IMR-90 (cell line): ENCODE data around the gene LCN2. TPM values are rescaled to one million over a fixed set of nuclear protein-coding genes. Genes with fewer than 3 reads are reported as not detected.

ENCODE experiments used
- ATAC-seq: fragments of 200-7000 bp; cut with Tn5 transposase; 2 replicates; pipeline ENCODE4 v1.9.1; 2020; ENCODE audit warnings: low read depth, mild to moderate bottlenecking, moderate library complexity
- BruUV-seq: library from RNA; stranded (reverse); fragments of 400-500 nt; replicated peaks from 2 replicates; lab custom pipeline; 2021; lab: Mats Ljungman, UMichigan
- CTCF ChIA-PET: fragments of 300-600 bp; formaldehyde crosslinking; extraction: SDS; loops from one replicate; lab custom pipeline; 2021; ENCODE audit warnings: antibody characterized with exemption; lab: Yijun Ruan, JAX
- POLR2A ChIA-PET: fragments of 300-600 bp; sonication (Branson Sonifier 250); formaldehyde crosslinking; loops from one replicate; lab custom pipeline; 2022; ENCODE audit warnings: antibody characterized with exemption; ENCODE audit not compliant: unreplicated experiment; lab: Charles Lee
- DNase-seq: peaks from one replicate; pipeline ENCODE4 v3.0.0; 2013
- H2AFZ ChIP-seq: replicated peaks from 2 replicates; pipeline ENCODE3; 2013; ENCODE audit warnings: low read length, mild to moderate bottlenecking; ENCODE audit not compliant: poor library complexity
- H2AK5ac ChIP-seq: 2 replicates; pipeline ENCODE4 v1.6.1; 2013; ENCODE audit warnings: low read depth, low read length, inconsistent platforms
- H2AK9ac ChIP-seq: replicated peaks from 2 replicates; pipeline ENCODE3; 2013; ENCODE audit warnings: mild to moderate bottlenecking, low read depth, low read length, moderate library complexity; ENCODE audit not compliant: poor library complexity
- H2BK120ac ChIP-seq: 2 replicates; pipeline ENCODE4 v1.6.1; 2013; ENCODE audit warnings: low read depth, low read length, inconsistent platforms
- H2BK15ac ChIP-seq: 3 replicates; pipeline ENCODE4 v1.6.1; 2013; ENCODE audit warnings: low read depth, low read length, inconsistent platforms
- H2BK20ac ChIP-seq: 2 replicates; pipeline ENCODE4 v1.6.1; 2013; ENCODE audit warnings: low read depth, mild to moderate bottlenecking, inconsistent platforms, low read length, moderate library complexity
- H2BK5ac ChIP-seq: 2 replicates; pipeline ENCODE4 v1.6.1; 2013; ENCODE audit warnings: mild to moderate bottlenecking, low read depth, low read length, inconsistent platforms; ENCODE audit not compliant: poor library complexity, severe bottlenecking
- H3K14ac ChIP-seq: replicated peaks from 2 replicates; pipeline ENCODE4 v1.6.1; 2013; ENCODE audit warnings: low read depth, low read length, inconsistent platforms
- H3K18ac ChIP-seq: 2 replicates; pipeline ENCODE4 v1.6.1; 2013; ENCODE audit warnings: low read depth, low read length, control low read depth
- H3K23ac ChIP-seq: 2 replicates; pipeline ENCODE4 v1.6.1; 2013; ENCODE audit warnings: low read depth, low read length, inconsistent platforms
- H3K27ac ChIP-seq: 2 replicates; pipeline ENCODE4 v1.5.1; 2013; ENCODE audit warnings: mild to moderate bottlenecking, control low read depth, low read length; ENCODE audit not compliant: insufficient read depth
- H3K27me3 ChIP-seq: 2 replicates; pipeline ENCODE4 v1.6.1; 2013; ENCODE audit warnings: low read length; ENCODE audit not compliant: control insufficient read depth, insufficient read depth
- H3K36me3 ChIP-seq: 2 replicates; pipeline ENCODE4 v1.6.1; 2013; ENCODE audit warnings: low read length, mixed read lengths; ENCODE audit not compliant: control insufficient read depth, insufficient read depth
- H3K4ac ChIP-seq: 2 replicates; pipeline ENCODE4 v1.6.1; 2013; ENCODE audit warnings: low read depth, low read length, inconsistent platforms
- H3K4me1 ChIP-seq: 2 replicates; pipeline ENCODE4 v1.6.1; 2013; ENCODE audit warnings: low read length, mixed read lengths; ENCODE audit not compliant: control insufficient read depth, insufficient read depth
- H3K4me2 ChIP-seq: 2 replicates; pipeline ENCODE4 v1.6.1; 2013; ENCODE audit warnings: low read depth, mild to moderate bottlenecking, control low read depth, low read length, moderate library complexity
- H3K4me3 ChIP-seq: 2 replicates; pipeline ENCODE4 v1.5.1; 2013; ENCODE audit warnings: low read depth, mild to moderate bottlenecking, control low read depth, low read length, moderate library complexity; ENCODE audit not compliant: insufficient read depth
- H3K56ac ChIP-seq: 2 replicates; pipeline ENCODE4 v1.6.1; 2013; ENCODE audit warnings: low read length, inconsistent platforms; ENCODE audit not compliant: insufficient read depth; ENCODE audit errors: extremely low read depth
- H3K79me1 ChIP-seq, 2 experiments: 2 replicates each; pipeline ENCODE4 v1.6.1; 2013; ENCODE audit warnings: low read length in 2 of 2, inconsistent platforms in 1 of 2, low read depth in 1 of 2
- H3K9ac ChIP-seq: 2 replicates; pipeline ENCODE4 v1.6.1; 2013; ENCODE audit warnings: low read depth, low read length, control low read depth
- H3K9me1 ChIP-seq: 2 replicates; pipeline ENCODE4 v1.6.1; 2013; ENCODE audit warnings: low read length, inconsistent platforms; ENCODE audit not compliant: insufficient read depth
- H3K9me3 ChIP-seq: 2 replicates; pipeline ENCODE4 v1.6.1; 2013; ENCODE audit warnings: low read length; ENCODE audit not compliant: control insufficient read depth, insufficient read depth
- H4K20me1 ChIP-seq: 2 replicates; pipeline ENCODE4 v1.6.1; 2013; ENCODE audit warnings: low read length, inconsistent platforms; ENCODE audit not compliant: insufficient read depth
- H4K5ac ChIP-seq: 2 replicates; pipeline ENCODE4 v1.6.1; 2013; ENCODE audit warnings: mild to moderate bottlenecking, low read depth, low read length, control low read depth
- H4K8ac ChIP-seq, 2 experiments: 2 replicates each; pipeline ENCODE4 v1.6.1; 2013; ENCODE audit warnings: low read depth in 2 of 2, low read length in 2 of 2, control low read depth in 1 of 2, inconsistent platforms in 1 of 2
- H4K91ac ChIP-seq: 2 replicates; pipeline ENCODE4 v1.6.1; 2013; ENCODE audit warnings: low read depth, low read length, inconsistent platforms; ENCODE audit not compliant: insufficient read depth
- BHLHE40 ChIP-seq: fragments of 150-350 bp; IDR thresholded peaks from 2 replicates; pipeline ENCODE4 v1.6.1; 2016; ENCODE audit warnings: mild to moderate bottlenecking, low read depth, low read length
- CEBPB ChIP-seq: IDR thresholded peaks from 2 replicates; pipeline ENCODE4 v1.6.1; 2012; ENCODE audit warnings: low read depth, low read length, improper control_type of control experiment
- CHD1 ChIP-seq: IDR thresholded peaks from 2 replicates; pipeline ENCODE4 v1.6.1; 2012; ENCODE audit warnings: low read depth, low read length, improper control_type of control experiment
- CTCF ChIP-seq: conservative IDR thresholded peaks from 2 replicates; pipeline ENCODE4 v1.5.1; 2012; ENCODE audit warnings: mild to moderate bottlenecking, low read depth, low read length, improper control_type of control experiment
- ELK1 ChIP-seq: fragments of 150-350 bp; IDR thresholded peaks from 2 replicates; pipeline ENCODE4 v1.6.1; 2016; ENCODE audit warnings: low read depth, mild to moderate bottlenecking, low read length, moderate library complexity, borderline replicate concordance
- MAFK ChIP-seq: IDR thresholded peaks from 2 replicates; pipeline ENCODE4 v1.6.1; 2012; ENCODE audit warnings: low read depth, low read length, improper control_type of control experiment
- MAZ ChIP-seq: IDR thresholded peaks from 2 replicates; pipeline ENCODE4 v1.6.1; 2012; ENCODE audit warnings: low read depth, mild to moderate bottlenecking, low read length, improper control_type of control experiment, moderate library complexity, borderline replicate concordance
- MXI1 ChIP-seq: IDR thresholded peaks from 2 replicates; pipeline ENCODE4 v1.6.1; 2012; ENCODE audit warnings: low read depth, mild to moderate bottlenecking, low read length, moderate library complexity, borderline replicate concordance
- NFE2L2 ChIP-seq: fragments of 150-350 bp; IDR thresholded peaks from 2 replicates; pipeline ENCODE4 v1.6.1; 2016; ENCODE audit warnings: low read depth, mild to moderate bottlenecking, low read length
- POLR2A ChIP-seq: IDR thresholded peaks from 2 replicates; pipeline ENCODE4 v1.6.1; 2012; ENCODE audit warnings: mild to moderate bottlenecking, low read depth, low read length
- RAD21 ChIP-seq: IDR thresholded peaks from 2 replicates; pipeline ENCODE4 v1.6.1; 2012; ENCODE audit warnings: low read length, improper control_type of control experiment
- RCOR1 ChIP-seq: IDR thresholded peaks from 2 replicates; pipeline ENCODE4 v1.6.1; 2012; ENCODE audit warnings: mild to moderate bottlenecking, low read length, improper control_type of control experiment; ENCODE audit not compliant: insufficient replicate concordance
- WGBS, 2 experiments: methylation state at CpG; one replicate each; pipeline versions ENCODE4 v1.1.5 to v1.1.7; 2013; ENCODE audit warnings: missing lambda C conversion rate in 2 of 2; ENCODE audit not compliant: insufficient read length in 1 of 2; ENCODE audit errors: extremely low coverage in 2 of 2; 5-methylcytosine and 5-hydroxymethylcytosine counted together
- dilution Hi-C: fragments of 300-500 bp; cut with HindIII; formaldehyde crosslinking; loops from one replicate; pipeline ENCODE4 v1.14.3; 2018; ENCODE audit warnings: low sequenced_read_pairs; ENCODE audit not compliant: unreplicated experiment
- in situ Hi-C: fragments of 300-500 bp; cut with MboI; formaldehyde crosslinking; loops from 3 replicates; pipeline ENCODE4 v1.14.3; 2019; ENCODE audit warnings: low sequenced_read_pairs, inconsistent platforms, mixed read lengths
- intact Hi-C: fragments of 100-400 bp; cut with micrococcal nuclease; formaldehyde crosslinking; loops from 2 replicates; pipeline ENCODE4 v1.10.0; 2022
- polyA plus RNA-seq, 3 experiments: library from polyadenylated mRNA; depleted of rRNA; stranded (reverse); fragments of >200 nt; gene quantifications; 2 replicates each; pipeline ENCODE4 v1.2.3, GENCODE V29; 2012; ENCODE audit warnings: low replicate concordance in 1 of 3
- total RNA-seq: library from RNA; depleted of rRNA; stranded (reverse); fragments of >200 nt; gene quantifications from 2 replicates; pipeline ENCODE4 v1.2.3, GENCODE V29; 2012

LCN2 gene
- total and polyA plus RNA-seq, 2 of the 4 experiments (the other 2 are of a cell fraction) = not detected

- Histone ChIP-seq H3K14ac (no peak overlapping the region), H3K4ac (no peak overlapping the region), H3K9ac (no peak overlapping the region), H3K27me3 (no peaks in the 10 kb centered on the region), H4K20me1 (no peaks in the 10 kb centered on the region), H3K36me3 (peaks cover 7% of the 10 kb centered on the region), H3K23ac (no peak overlapping the region), H3K4me3 (no peak overlapping the region), H2AFZ (no peak overlapping the region), H2BK120ac (no peak overlapping the region), H3K56ac (no peak overlapping the region), H3K18ac (no peak overlapping the region), H2AK9ac (no peak overlapping the region), H3K4me2 (no peak overlapping the region), H4K5ac (no peak overlapping the region), H2BK15ac (no peak overlapping the region), H3K4me1 (no peaks in the 10 kb centered on the region), H2BK20ac (no peak overlapping the region), H3K9me3 (no peaks in the 10 kb centered on the region), H2BK5ac (no peak overlapping the region), H4K91ac (no peak overlapping the region), H3K27ac (no peak overlapping the region), H4K8ac (no peak overlapping the region), H3K79me1 (no peaks in the 10 kb centered on the region), H2AK5ac (no peak overlapping the region), H3K9me1 (no peaks in the 10 kb centered on the region)
- DNase-seq = no peak
- intact Hi-C loops (no loop called here), dilution Hi-C loops (no loop called here), in situ Hi-C loops (no loop called here)
- WGBS, 2 experiments = 93% methylated on average over 6 of the region's 12 CpGs; no CpG with 5 or more reads in 1 of the 2 experiments
- ATAC-seq = no peak
- POLR2A ChIA-PET = no interaction called here
- TF ChIP-seq BHLHE40 (no peak), CEBPB (no peak), RAD21 (no peak), ELK1 (no peak), MAZ (no peak), POLR2A (no peak), RCOR1 (no peak), MXI1 (no peak), CTCF (no peak), MAFK (no peak), CHD1 (no peak), NFE2L2 (no peak)
- no TSS peak for BruUV-seq
- CTCF ChIA-PET = interaction anchor here (1.3 kb wide), 1 partner anchor 11 kb away, joined by 3 read pairs; no protein-coding TSS in a partner anchor
These were observed 35.5 kb upstream of the LCN2 start for GRCh38 chr9:128113526-128114325.
